TTC549 (cell line): Measurements from ENCODE around the gene APOA5.
"Not testable (repeated sequence)": the region's sequence is repeated elsewhere in the genome, so short reads cannot be mapped to it uniquely, and the experiment has no call there.

Experiments used
- FAIRE-seq: peaks from 2 replicates; lab custom pipeline; 2012; peaks lifted over from hg19 to GRCh38; lab: Jason Lieb, UNC

APOA5 gene

GRCh38 chr11:116791813-116792143 lies at the start of gene APOA5:
Gene APOA5, minus strand, starts transcription at chr11:116791879. Its CDS starts 19 bp downstream, at chr11:116791860.
- no peak for FAIRE-seq

GRCh38 chr11:116840746-116841296 lies 49.1 kb upstream of the APOA5 start:
- FAIRE-seq, result no peak

- no peak for FAIRE-seq
Measured at GRCh38 chr11:116840224-116840745, 48.6 kb upstream of the APOA5 start.

- FAIRE-seq, result no peak
Measured at GRCh38 chr11:116838321-116839084, 46.8 kb upstream of the APOA5 start.

GRCh38 chr11:116837231-116838091 lies 45.8 kb upstream of the APOA5 start, which contains the start of gene APOA1:
Gene APOA1, minus strand, starts transcription at chr11:116837622. Its CDS starts 235 bp downstream, at chr11:116837387.
- FAIRE-seq, result no peak

- FAIRE-seq, result no peak
Measured at GRCh38 chr11:116836632-116836991, 44.9 kb upstream of the APOA5 start.

- FAIRE-seq, result no peak
Measured at GRCh38 chr11:116835791-116836631, 44.3 kb upstream of the APOA5 start.

- FAIRE-seq, result no peak
Measured at GRCh38 chr11:116835042-116835772, 43.5 kb upstream of the APOA5 start.

GRCh38 chr11:116834535-116835041 lies 42.9 kb upstream of the APOA5 start:
- FAIRE-seq, result not testable (repeated sequence)

- FAIRE-seq, result no peak
Measured at GRCh38 chr11:116833816-116834534, 42.3 kb upstream of the APOA5 start.

- no peak for FAIRE-seq
Measured at GRCh38 chr11:116833491-116833815, 41.8 kb upstream of the APOA5 start.

GRCh38 chr11:116832350-116833290 lies 40.9 kb upstream of the APOA5 start:
- no peak for FAIRE-seq

- FAIRE-seq, result no peak
Measured at GRCh38 chr11:116831790-116832349, 40.2 kb upstream of the APOA5 start.

- FAIRE-seq, result no peak
Measured at GRCh38 chr11:116830184-116830912, 38.7 kb upstream of the APOA5 start.

GRCh38 chr11:116829525-116830183 lies 38.0 kb upstream of the APOA5 start, which contains the start of gene APOC3:
Gene APOC3, plus strand, starts transcription at chr11:116829907. Its CDS starts 676 bp downstream, at chr11:116830583.
- no peak for FAIRE-seq

GRCh38 chr11:116828632-116829524 lies 37.2 kb upstream of the APOA5 start:
- FAIRE-seq, result no peak

- FAIRE-seq, result no peak
Measured at GRCh38 chr11:116827461-116827860, 35.8 kb upstream of the APOA5 start.
